Stimulated activated naive B cell treated with anti-CD40 and anti-IgM and Interleukin-4, amounts not matched to agents 10 μg/mL and 1 μg/mL and 100 μg/mL, for 72 hours (primary cell): Measurements from ENCODE around the gene CTDSPL.
"Not testable (repeated sequence)": the region's sequence is repeated elsewhere in the genome, so short reads cannot be mapped to it uniquely, and the experiment has no call there.

Experiments used
- ATAC-seq, 2 donors: fragments of 150-1000 bp; cut with Tn5 transposase; replicated peaks; 2 replicates each; pipeline ENCODE4 v1.10.0; 2021; ENCODE audit warnings: moderate library complexity in 1 of 2
- DNase-seq: peaks from one replicate; pipeline ENCODE4 v3.0.0; 2021
- H3K27ac Mint-ChIP-seq: one replicate; pipeline ENCODE4 v1.8.0; 2022; ENCODE audit warnings: mild to moderate bottlenecking, mixed read lengths
- H3K27me3 Mint-ChIP-seq, 2 donors: one replicate each; pipeline ENCODE4 v1.8.0; 2022; ENCODE audit warnings: mixed read lengths in 2 of 2
- H3K36me3 Mint-ChIP-seq, 2 donors: one replicate each; pipeline ENCODE4 v1.8.0; 2022; ENCODE audit warnings: mixed read lengths in 2 of 2, mild to moderate bottlenecking in 1 of 2
- H3K4me1 Mint-ChIP-seq, 2 donors: one replicate each; pipeline ENCODE4 v1.8.0; 2022; ENCODE audit warnings: mixed read lengths in 2 of 2, mild to moderate bottlenecking in 1 of 2
- H3K4me3 Mint-ChIP-seq, 2 donors: one replicate each; pipeline ENCODE4 v1.8.0; 2022; ENCODE audit warnings: mild to moderate bottlenecking in 2 of 2, mixed read lengths in 2 of 2, moderate library complexity in 1 of 2
- H3K9me3 Mint-ChIP-seq, 2 donors: one replicate each; pipeline ENCODE4 v1.8.0; 2022; ENCODE audit warnings: mixed read lengths in 2 of 2, mild to moderate bottlenecking in 1 of 2

The CTDSPL gene

DNA sequence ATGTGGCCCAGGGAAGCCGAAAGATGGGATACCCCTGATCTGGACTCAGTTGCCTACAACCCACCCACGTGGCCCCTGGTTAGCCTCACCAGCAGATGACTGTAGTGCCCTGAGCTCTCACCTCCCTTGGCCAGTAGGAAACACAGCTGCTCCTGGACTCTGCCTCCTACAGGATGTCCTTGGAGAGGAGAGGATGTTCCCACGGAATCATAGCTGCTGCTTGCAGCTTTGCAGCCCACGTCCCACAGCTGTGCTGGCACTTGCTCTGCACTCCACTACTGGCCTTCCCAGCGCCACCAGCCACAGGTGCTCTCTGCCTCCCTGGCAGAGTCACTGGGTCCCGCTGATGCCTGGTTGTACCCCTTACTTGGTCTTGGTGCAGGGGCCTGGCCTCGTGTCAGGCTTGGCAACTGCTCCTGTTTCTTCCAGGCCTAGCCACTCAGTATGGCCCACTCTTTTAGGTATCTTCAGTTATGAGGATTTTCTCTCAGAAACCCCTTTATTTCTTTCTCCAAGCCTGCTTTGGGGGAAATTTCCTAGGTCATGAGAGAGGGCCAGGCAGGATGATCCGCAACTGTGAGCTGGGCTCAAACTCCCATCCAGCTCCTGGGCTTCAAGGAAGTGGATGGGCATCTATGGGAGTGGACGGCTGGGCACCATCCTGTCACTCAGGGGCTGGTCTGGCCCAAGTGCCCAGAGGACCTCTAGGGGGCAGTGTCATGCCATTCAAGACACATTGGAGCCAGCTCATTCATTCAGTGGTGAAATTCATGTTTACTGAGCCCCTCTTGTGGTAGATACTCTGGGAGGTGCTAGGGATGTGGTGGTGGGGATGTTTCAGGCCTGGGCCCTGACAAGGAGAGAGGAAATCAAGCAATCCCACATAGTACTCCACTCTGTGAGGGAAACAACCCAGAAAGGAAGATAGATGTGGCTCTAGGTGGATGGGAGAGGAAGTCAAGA, 112.7 kb downstream of the CTDSPL start:
- ATAC-seq (peak; percentile 95 to 98), DNase-seq (peak; percentile 36)
- H3K4me1 Mint-ChIP-seq: peaks cover 4 to 5% of the 10 kb centered on the region in 2 donors
- H3K27ac Mint-ChIP-seq: no peak overlapping the region
- H3K36me3 Mint-ChIP-seq: no peaks in the 10 kb centered on the region
- H3K9me3 Mint-ChIP-seq: no peaks in the 10 kb centered on the region
- no peaks in the 10 kb centered on the region for H3K27me3 Mint-ChIP-seq
- H3K4me3 Mint-ChIP-seq: no peak overlapping the region

DNA sequence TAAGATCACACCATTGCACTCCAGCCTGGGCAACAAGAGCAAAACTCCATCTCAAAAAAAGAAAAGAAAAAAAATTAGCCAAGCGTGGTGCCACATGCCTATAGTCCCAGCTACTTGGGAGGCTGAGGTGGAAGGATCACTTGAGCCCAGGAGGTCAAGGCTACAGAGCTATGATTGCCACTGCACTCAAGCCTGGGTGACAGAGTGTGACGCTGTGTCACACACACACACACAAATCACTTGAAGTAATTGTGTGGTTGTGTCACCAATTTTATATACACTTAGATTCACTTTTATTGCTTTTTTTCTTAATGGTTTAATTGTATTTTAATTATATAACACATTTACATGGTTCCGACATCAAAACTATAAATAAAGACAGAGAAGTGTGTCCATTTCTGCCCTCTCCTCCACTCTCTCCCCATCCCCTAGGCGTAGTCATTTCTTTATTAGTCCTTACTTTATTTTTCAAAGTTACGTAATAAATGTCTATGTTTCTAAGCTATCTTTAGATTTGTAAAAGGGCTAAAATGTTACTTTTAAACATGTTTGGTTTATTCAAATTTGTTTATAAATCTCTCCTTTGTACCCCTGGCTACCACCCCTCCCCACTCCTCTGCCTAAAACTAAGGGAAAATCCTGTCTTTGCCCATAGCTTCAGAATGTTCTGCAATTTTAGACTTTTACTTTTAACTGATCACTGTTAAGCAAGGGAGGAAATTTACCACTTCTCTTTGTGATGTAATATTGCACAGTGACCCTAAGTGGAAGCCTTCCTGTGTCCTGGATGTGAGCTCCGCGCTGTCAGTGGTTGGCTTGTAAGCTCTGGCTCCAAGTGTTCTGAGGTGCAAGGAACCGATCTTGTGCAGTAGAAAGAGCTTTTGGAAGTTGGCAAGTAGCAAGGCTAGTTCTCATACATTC, 118.1 kb downstream of the CTDSPL start:
- Mint-ChIP-seq H3K9me3 (no peaks in the 10 kb centered on the region), H3K4me3 (no peak overlapping the region), H3K36me3 (no peaks in the 10 kb centered on the region), H3K27ac (peak overlapping the region; percentile 37), H3K4me1 (peaks cover 1 to 2% of the 10 kb centered on the region in 2 donors), H3K27me3 (no peaks in the 10 kb centered on the region)
- DNase-seq (no peak), ATAC-seq (no peak)

DNA sequence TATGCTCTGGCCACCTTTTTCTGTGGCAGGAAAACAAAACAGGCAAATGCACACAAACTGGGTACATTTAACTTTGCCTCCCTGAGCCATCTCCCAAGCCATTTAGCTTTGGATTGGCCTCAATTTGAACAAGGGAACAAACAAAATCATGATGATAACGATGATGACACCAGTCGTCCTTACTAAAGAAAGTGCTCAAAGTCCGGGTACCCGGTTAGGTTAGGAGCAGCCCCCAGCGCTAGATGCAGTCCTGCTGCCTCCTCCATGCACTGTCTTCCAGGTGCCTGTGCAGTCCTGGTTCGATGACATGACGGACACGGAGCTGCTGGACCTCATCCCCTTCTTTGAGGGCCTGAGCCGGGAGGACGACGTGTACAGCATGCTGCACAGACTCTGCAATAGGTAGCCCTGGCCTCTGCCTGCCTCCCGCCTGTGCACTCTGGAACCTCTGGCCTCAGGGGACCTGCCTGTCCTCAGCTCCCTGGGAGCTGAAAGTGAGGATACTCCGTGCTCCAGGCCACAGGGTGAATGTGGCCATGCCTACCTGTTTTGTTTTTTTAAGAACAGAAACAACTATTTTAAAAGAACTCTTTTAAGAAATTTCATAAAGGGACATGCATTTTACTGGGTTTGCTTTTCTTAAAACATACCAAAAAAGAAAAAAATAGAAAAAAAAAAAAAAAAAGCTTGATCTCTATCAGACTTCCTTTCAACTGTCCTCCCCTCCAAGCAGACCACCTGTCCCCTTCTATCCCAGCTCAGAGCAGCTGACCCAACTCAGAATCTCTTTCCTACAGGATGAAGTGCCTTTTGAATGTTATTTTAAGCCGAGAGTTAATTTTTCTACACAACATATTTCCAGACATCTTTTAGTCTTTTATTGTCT, 119.0 kb downstream of the CTDSPL start:
- no peaks in the 10 kb centered on the region for H3K27me3 Mint-ChIP-seq
- no peaks in the 10 kb centered on the region for H3K4me1 Mint-ChIP-seq
- H3K4me3 Mint-ChIP-seq: no peak overlapping the region
- no peaks in the 10 kb centered on the region for H3K36me3 Mint-ChIP-seq
- no peak for DNase-seq
- no peaks in the 10 kb centered on the region for H3K9me3 Mint-ChIP-seq
- no peak overlapping the region for H3K27ac Mint-ChIP-seq
- no peak for ATAC-seq

DNA sequence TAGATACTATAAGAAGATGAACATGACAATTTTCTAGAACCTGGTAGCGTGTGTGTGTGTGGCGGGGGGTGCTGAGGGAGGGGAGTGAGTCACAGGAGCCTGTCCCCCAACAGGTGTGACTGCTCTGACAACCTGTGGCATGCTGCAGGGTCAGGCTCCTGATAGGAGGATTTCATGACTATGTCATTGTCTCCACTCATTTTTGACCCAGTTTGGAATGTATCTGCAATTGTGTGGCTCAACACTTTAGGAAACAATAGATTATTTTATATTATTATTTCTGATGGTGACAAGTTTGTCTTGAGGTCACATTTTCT, 119.6 kb downstream of the CTDSPL start:
- Mint-ChIP-seq H3K27ac (no peak overlapping the region), H3K4me3 (no peak overlapping the region), H3K4me1 (no peaks in the 10 kb centered on the region), H3K27me3 (no peaks in the 10 kb centered on the region), H3K9me3 (no peaks in the 10 kb centered on the region), H3K36me3 (no peaks in the 10 kb centered on the region)
- ATAC-seq (no peak), DNase-seq (no peak)

DNA sequence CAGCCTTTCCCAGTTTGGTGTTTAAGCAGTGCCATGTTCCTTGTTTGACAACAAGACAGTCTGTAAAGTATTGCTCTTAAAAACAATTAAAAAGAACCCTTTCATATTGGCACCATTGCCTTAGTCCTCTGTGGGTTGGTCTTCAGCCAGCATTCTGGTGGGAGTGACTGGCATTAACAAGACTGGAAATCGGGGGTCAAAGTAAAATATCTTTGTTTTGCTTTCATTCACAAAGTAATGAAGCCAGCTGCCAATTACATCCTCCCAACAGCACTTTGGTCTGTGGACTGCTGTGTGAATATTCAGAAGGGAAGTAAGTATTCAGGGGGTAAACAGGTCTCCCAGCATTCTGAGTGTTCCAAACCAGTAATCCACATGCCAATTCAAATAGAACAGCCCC, 120.7 kb downstream of the CTDSPL start:
- H3K27ac Mint-ChIP-seq: no peak overlapping the region
- no peak overlapping the region for H3K4me3 Mint-ChIP-seq
- no peaks in the 10 kb centered on the region for H3K9me3 Mint-ChIP-seq
- no peak for DNase-seq
- no peak for ATAC-seq
- no peaks in the 10 kb centered on the region for H3K27me3 Mint-ChIP-seq
- no peaks in the 10 kb centered on the region for H3K4me1 Mint-ChIP-seq
- no peaks in the 10 kb centered on the region for H3K36me3 Mint-ChIP-seq

DNA sequence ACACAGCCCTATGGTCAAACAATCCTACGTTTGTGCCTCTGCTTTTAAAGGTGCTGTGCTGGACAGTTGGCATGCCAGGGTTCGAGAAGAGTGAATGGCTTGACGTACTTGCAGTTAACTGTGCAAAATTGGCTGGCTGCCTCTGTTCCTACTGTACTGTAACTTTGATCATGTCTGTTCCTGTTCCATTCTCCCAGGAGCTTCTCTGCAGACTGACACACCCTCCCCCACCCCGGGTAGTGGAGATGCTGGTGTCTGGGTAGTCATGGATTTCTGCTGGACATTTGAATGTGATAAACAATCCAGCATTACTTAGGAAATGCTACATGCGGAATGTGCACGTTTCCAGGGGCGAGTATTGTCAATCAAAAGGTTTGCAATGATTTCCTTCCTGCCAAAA, 122.4 kb downstream of the CTDSPL start:
- no peak overlapping the region for H3K4me3 Mint-ChIP-seq
- ATAC-seq (no peak), DNase-seq (no peak)
- peak overlapping the region; percentile 25 for H3K27ac Mint-ChIP-seq
- no peaks in the 10 kb centered on the region for H3K4me1 Mint-ChIP-seq
- no peaks in the 10 kb centered on the region for H3K36me3 Mint-ChIP-seq
- H3K9me3 Mint-ChIP-seq: no peaks in the 10 kb centered on the region
- H3K27me3 Mint-ChIP-seq: no peaks in the 10 kb centered on the region

DNA sequence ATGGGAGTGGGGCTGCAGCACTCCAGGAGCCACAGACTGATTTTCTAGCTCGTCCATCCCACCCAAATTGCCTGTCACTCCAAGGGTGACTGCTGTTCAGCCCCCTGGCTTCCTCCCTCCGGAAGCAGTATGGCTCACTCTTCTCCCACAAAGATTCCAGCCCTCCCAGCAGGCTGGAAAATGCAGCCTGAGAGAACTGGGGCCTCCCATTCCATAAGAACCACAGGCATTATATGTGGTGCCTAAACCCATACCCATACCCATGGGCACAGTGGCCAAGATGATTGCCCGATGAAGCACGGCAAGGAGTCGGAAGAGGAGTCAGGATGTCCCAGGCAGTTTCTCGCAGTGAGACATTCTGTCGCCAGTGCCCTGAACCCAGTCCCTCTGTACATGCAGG, 122.9 kb downstream of the CTDSPL start:
- Mint-ChIP-seq H3K27ac (no peak overlapping the region), H3K9me3 (no peaks in the 10 kb centered on the region), H3K4me1 (no peaks in the 10 kb centered on the region), H3K27me3 (no peaks in the 10 kb centered on the region), H3K36me3 (no peaks in the 10 kb centered on the region), H3K4me3 (no peak overlapping the region)
- DNase-seq (no peak), ATAC-seq (no peak)

DNA sequence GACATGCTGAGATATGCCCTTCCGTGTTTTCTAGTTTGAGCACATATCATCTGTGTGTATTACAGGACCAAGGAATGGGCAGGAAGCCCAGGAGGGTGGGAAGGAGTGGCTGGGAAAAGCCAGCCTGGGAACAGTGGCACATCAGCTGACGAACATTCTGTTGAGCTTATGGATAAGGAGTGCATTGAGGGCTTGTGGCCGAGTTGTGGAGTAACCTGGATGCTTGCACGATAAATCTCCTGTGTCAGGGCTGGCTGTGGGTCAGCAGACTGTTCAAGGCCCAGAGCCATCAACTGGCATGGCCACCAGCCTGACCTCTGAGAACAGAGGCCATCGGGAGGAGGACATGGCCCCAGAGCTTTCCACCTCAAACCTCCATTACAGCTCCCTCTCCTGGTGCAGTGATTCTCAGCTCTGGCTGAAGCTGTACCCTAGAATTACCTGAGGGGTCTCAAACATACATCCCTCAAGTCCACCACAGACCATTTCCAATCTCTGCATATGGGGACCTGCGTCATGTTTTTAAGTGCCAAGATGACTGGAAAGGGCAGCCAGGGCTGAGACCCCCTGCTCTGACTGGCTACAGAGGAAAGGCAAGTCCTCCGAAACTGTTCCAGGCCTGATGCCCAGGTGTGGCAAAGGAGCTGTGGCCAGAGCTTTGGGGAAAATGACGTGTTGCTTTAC, 124.1 kb downstream of the CTDSPL start:
- H3K4me3 Mint-ChIP-seq: no peak overlapping the region
- no peaks in the 10 kb centered on the region for H3K9me3 Mint-ChIP-seq
- H3K27me3 Mint-ChIP-seq: no peaks in the 10 kb centered on the region
- no peaks in the 10 kb centered on the region for H3K36me3 Mint-ChIP-seq
- no peaks in the 10 kb centered on the region for H3K4me1 Mint-ChIP-seq
- DNase-seq (no peak), ATAC-seq (no peak)
- no peak overlapping the region for H3K27ac Mint-ChIP-seq

DNA sequence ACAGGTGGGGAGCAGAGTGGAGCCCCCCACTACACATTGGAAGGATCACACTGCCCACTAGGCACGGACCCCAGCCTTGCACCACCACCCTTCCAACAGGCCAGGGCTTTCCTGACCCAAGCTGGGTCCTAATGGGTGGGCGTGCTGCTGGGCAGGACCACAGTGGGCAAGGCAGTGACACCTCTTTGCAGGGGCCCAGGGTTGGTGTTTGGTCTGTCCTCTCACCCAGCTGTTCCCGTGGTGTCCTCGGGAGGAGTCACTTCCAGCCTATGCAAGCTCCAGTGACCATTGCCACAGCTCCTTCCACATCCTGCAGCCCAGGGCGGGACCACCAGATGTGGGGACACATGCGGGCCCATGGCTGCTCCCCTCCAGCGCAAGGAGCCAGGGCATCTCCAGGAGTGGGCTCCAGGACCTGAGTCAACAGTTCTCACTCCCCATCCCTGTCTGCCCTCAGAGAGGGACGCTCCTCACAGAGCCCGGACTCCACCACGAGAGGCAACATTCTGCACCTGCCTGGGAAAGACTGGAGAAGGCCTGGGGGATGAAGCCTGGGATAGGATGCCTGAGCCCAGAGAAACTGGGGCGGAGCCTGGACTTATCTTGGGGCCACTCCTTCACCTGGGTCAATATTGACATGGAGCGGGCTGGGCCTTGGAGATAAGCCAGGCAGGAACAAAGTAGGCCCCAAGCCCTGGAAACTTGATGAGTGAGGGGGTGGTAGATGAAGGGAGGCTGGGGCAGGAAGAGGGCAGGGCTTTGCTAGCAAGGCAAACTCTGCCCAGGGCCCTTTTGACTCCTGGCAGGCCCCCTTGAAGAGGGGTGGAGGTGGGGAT, 125.0 kb downstream of the CTDSPL start:
- H3K4me3 Mint-ChIP-seq: no peak overlapping the region
- H3K27ac Mint-ChIP-seq: no peak overlapping the region
- ATAC-seq (no peak), DNase-seq (no peak)
- H3K9me3 Mint-ChIP-seq: no peaks in the 10 kb centered on the region
- H3K36me3 Mint-ChIP-seq: no peaks in the 10 kb centered on the region
- no peaks in the 10 kb centered on the region for H3K4me1 Mint-ChIP-seq
- no peaks in the 10 kb centered on the region for H3K27me3 Mint-ChIP-seq

DNA sequence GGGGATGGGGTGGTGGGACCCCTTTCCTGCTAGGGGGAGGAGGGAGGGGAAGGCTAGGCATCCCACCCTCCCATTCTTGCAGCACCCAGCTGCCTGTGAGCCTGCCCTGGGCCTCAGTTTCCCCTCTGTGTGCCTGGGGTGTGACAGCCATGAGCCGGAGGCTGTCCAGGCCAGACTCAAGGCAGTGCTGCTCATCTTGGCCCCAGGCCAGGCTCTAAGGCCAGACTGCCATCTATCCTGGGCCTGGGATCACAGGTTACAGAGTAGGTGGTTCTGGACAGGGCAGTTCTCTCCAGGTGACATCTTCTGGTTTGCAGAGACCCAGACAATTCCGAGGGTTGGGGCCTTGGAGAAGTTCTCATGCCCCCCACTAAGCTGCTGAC, 125.6 kb downstream of the CTDSPL start:
- Mint-ChIP-seq H3K4me3 (no peak overlapping the region), H3K27me3 (no peaks in the 10 kb centered on the region), H3K4me1 (no peaks in the 10 kb centered on the region), H3K36me3 (no peaks in the 10 kb centered on the region), H3K27ac (no peak overlapping the region), H3K9me3 (no peaks in the 10 kb centered on the region)
- DNase-seq: no peak
- ATAC-seq: no peak

DNA sequence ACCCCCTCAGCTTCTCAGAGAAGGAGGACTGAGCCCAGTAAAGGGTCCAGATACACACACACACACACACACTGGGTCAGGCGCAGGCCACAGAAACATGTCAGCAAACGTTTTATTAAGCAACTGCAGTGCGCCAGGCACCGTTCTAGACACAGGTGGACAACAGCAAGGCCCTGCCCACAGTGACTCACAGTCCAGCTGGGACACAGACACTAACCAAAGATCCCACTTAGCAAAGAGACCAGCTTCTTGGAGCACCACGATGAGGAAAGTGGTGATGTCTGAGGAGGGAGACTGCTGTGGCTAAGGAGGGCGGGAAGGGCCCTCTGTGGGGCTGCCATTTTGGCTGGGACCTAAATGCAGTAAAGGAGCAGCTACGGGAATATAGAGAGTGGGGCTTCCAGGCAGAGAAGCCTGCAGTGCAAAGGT, 126.1 kb downstream of the CTDSPL start:
- H3K27ac Mint-ChIP-seq: no peak overlapping the region
- no peak for ATAC-seq

DNA sequence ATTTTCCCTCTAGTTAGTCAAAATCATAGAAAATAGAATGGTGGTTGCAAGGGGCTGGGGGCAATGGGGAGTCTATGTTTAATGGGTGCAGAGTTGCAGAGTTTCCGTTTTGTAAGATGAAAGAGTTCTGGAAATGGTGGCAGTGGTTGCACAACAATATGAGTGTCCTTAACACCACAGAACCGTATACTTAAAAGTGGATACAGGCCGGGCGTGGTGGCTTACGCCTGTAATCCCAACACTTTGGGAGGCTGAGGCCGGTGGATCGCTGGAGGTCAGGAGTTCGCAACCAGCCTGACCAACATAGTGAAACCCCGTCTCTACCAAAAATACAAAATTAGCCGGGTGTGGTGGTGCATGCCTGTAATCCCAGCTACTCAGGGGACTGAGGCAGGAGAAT, 126.7 kb downstream of the CTDSPL start:
- H3K27ac Mint-ChIP-seq, H3K4me1 Mint-ChIP-seq, H3K4me3 Mint-ChIP-seq, H3K36me3 Mint-ChIP-seq, ATAC-seq, DNase-seq, H3K9me3 Mint-ChIP-seq, H3K27me3 Mint-ChIP-seq: not testable (repeated sequence)

More for the DNA sequence above, 126.1 kb downstream of the CTDSPL start:
- no peaks in the 10 kb centered on the region for H3K4me1 Mint-ChIP-seq
- H3K4me3 Mint-ChIP-seq: no peak overlapping the region
- DNase-seq: no peak
- no peaks in the 10 kb centered on the region for H3K36me3 Mint-ChIP-seq
- H3K27me3 Mint-ChIP-seq: no peaks in the 10 kb centered on the region
- no peaks in the 10 kb centered on the region for H3K9me3 Mint-ChIP-seq

DNA sequence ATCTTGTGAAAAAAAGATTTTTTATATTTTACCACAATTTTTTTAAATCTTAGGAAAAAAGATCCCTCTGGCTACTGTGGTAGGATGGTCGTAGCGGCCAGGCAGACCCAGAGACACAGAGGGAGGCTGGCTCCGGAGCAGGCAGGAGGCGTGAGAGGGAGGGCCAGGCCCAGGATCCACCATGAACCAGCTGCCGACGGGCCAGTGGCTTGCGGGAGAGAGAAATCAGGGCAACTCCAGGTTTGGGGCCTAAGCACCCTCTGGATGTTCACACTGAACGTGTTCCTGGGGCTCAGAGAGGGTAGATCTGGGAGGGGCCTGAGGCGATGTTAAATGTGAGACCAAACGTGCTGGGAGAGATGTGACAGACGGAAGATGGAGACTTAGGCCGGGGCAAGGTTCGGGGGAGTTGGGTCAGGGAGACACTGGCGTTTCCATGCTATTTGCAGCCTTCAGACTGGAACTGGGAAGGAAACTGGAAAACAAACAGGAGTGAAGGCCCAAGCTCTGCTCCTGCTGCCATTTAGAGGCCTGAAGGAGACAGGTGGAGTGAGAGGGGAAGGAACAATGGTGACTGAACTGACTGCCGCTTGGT, 127.3 kb downstream of the CTDSPL start:
- H3K9me3 Mint-ChIP-seq: no peaks in the 10 kb centered on the region
- DNase-seq: no peak
- no peak overlapping the region for H3K4me3 Mint-ChIP-seq
- no peaks in the 10 kb centered on the region for H3K27me3 Mint-ChIP-seq
- peaks cover 5 to 8% of the 10 kb centered on the region in 2 donors for H3K4me1 Mint-ChIP-seq
- no peaks in the 10 kb centered on the region for H3K36me3 Mint-ChIP-seq
- no peak for ATAC-seq
- peak overlapping the region; percentile 9 for H3K27ac Mint-ChIP-seq
